NCI-H128 (cell line): ENCODE measurements around the gene SUDS3.

ENCODE experiments used
- DNase-seq: peaks from one replicate; lab custom pipeline; 2025; ENCODE audit not compliant: unreplicated experiment; lab: John Stamatoyannopoulos, UW

The SUDS3 gene

DNA sequence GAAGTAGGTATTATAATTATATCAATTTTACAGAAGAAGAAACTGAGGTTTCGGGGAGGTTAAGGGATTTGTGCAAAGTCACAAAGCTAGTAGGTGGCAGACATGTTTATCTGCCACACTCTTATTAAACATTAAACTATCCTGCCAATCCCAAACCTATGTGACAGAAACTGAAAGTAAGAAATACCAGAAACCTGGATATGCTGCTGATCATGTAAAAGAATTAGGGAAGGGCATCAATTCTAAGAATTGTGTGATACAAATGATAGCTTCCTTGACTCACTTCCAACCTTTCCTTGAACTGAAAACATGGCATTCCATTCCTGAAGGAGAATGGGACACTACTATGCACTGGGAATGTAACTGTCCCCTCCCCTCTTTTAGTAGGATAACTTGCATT lies 20.5 kb upstream of the SUDS3 start:
- DNase-seq, result no peak

GRCh38 chr12:118356809-118357256 lies 19.5 kb upstream of the SUDS3 start:
- DNase-seq, result no peak

GRCh38 chr12:118357257-118358007 lies 18.9 kb upstream of the SUDS3 start:
- DNase-seq, result no peak

DNA sequence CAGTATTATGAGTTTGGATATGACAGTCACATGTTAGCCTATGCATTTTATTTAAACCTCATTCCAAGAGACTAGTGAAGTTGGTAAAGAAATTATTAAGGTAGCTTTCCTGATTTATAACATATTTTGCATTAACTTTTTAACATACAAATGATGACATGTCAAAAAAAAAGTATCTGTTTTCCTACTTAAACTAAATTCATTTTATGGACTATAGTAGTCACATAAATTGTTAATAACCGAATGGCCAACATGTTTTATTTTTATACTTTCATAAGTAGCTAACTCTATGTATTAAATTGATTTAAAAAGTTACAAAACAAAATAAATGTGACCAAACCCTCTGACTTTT lies 18.4 kb upstream of the SUDS3 start:
- DNase-seq, result no peak

DNA sequence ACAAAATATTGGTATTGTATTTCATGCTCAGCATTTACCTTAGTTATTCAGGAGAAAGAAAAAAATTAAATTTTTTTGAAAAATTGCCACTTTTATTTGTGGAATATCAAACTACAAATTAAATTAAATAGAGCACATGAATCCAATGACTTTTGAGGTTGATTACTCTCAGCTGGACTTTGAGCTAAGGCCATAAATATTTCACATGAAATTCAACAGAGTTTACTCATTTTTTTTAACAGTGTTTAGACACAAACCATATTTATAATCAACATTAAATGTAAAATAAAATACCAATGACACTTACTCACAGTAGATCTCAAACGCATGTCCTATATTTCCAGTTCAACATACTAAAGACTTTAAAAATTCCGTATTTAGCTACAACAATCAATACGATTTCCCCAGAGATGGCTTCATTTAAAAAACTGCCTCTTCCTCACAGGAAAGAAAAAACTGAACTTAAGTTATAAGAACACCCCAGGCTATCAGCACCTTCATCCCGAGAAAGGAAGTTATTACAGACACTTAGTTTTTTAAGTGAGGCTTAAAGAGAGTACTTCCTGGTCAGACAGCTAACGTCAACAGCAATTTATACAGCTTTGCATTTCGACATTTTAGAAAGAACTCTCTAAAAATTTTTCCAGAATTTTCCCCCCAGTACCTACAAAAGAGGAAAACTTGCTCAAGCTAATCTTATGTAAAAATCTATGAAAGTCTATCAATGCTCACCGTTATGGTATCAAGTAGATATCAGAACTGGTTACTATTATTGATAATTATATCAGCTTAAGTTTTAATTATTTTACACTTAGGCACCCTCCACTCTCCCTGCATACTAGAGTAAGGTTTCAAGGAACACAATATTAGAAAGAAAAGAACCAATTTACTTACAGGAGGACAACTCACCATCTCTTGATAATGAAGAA lies 17.5 kb upstream of the SUDS3 start:
- no peak for DNase-seq

DNA sequence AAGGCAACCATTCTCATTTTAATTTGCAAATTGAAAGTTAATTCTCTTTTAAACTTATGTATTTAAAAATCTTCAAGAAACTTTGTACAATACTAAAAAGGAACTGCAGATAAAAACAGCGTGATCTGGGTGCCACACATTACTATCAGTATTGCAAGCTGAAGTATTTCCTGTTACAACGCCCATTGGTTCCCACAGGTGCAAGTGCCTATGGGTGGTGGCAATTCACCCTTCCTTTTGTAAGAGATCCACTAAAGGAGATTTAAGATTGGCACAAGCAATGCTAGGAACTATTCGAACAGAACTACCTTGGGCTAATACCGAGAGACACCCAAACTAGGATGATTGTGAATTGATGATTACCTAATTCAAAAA lies 16.8 kb upstream of the SUDS3 start:
- no peak for DNase-seq

DNA sequence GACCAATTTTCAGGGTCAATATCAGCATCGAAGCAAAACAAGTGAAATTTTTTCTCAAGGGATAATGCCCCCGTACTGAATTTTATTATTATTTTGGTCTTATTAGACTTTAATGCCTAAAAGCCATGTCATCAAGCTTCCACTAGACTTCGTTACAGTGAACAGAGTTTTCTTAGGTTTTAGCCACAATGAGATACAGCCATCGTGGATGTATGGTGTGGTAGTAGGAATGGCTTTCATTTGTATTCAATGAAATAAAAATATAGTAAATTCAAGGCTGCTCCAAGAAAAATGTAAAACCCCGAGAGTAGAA lies 15.3 kb upstream of the SUDS3 start:
- no peak for DNase-seq

DNA sequence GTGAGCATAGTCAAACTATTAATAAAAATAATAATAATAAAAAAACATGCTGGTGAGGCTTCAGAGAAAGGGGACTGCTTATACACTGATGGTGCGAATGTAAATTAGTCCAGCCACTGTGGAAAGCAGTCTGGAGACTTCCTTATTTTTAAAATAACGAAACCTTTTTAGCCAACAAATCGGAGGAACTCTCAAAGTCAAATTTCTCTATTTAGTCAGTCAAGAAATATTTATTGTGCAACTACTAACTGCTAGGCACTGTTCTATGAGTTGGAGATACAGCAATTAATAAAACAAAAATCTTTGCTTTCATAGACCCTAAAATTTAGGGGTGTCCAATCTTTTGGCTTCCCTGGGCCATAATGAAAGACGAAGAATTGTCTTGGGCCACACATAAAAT lies 14.5 kb upstream of the SUDS3 start:
- no peak for DNase-seq

DNA sequence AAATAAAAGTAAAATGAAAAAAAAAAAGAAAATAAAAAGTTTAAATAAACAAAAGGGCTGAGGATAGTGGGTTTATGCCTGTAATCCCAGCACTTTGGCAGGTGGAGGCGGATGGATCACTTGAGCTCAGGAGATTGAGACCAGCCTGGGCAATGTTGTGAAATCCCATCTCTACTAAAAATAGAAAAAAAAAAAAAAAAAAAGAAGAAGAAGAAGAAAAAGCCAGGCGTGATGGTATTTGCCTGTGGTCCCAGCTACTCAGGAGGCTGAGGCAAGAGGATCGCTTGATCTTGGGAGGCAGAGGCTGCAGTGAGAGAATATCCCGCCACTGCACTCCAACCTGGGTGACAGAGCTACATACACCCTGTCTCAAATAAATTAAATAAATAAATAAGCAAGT lies 7.5 kb upstream of the SUDS3 start:
- no peak for DNase-seq

DNA sequence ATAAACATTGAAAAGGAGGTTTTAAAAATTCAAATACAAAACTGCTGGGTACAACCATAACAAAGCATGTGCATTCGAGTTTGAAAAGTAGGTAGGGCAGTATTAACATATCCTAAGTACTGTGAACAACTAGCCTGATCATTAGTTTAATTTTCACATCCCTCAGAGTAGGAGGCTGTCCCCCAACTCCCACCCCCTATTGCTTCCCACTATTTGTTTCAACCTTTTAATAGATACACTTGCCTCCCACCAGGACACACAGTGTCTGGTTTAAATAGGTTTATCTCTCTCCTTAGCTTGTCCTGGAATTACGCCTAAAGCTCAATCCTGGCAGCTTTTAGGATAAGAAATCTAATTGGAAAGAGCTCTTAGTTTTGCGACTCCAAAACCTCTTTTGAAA lies 5.8 kb upstream of the SUDS3 start:
- DNase-seq, result no peak

DNA sequence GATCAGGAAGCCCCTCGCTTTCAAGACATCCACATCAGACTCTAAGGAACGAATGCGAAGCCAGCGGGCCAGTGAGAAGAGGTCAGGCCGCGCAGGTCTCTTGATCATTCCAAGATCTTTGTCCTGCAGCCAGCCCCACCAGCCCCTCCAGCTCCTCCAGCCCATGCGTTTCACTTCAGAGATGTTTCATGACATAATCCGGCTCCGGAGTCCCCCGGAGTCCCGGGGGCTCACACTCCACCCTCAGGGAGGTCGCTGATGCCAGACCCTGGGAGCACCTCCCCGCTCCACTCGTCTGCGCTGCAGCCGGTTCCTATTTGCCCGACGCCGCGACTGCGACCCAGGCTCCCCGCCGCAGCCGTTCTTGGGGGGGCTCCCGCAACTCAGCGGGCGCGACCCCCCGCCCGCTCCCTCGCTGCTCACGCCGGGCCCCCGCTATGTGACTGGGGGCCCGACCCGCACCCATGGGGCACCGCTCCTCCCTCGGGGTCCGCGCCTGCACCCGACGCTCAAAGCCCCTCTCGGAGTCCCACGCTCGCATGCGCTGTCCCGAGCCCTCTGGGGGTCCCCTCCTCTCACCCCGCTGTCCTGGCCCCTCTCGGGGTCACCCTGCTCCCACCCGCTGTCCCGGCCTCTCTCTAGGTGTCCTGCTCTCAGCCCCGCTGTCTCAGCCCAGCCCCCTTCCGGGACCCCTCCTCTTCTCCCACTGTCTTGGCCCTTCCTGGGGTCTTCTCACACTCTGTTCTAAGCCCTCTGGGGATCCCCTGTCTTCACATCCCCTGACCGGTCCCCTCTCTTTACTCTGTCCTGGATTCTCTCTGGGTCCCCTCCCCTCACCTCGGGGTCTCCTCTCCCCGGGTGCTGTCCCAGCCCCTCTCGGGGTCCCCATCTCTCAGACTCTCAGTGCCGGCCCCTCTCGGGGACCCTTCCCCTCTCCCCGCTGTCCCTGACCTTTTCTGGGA lies 4.8 kb upstream of the SUDS3 start:
- no peak for DNase-seq

GRCh38 chr12:118372541-118373495 lies 3.5 kb upstream of the SUDS3 start, which contains the start of gene TAOK3:
TSS of gene TAOK3 (minus strand) at chr12:118372907. CDS start at chr12:118255567, 117,340 bp downstream.
- DNase-seq, result peak; percentile 92

- no peak for DNase-seq
Measured at GRCh38 chr12:118373616-118374015, 2.7 kb upstream of the SUDS3 start.

DNA sequence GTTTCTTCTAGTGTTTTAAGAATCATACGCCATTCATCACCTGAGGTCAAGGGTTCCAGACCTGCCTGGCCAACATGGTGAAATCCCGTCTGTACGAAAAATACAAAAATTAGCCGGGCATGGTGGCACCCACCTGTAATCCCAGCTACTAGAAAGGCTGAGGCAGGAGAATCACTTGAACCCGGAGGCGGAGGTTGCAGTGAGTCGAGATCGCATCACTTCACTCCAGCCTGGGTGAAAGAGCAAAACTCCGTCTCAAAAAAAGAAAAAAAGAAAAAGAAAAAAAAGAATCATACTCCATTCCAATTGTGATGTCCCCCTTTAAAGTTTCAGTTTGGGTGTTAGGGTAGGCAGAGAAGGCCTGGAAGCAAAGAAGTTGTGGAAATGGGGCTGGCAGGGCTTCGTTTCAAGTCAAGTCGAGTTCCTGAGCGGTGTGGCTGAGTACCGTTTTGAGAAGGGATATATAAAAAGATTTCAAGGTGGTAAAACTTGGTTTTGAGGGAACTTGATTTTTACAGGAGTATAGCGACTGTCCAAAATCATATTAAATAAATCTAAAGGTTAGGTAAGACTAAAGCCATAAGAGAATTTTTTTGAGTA lies 2.1 kb upstream of the SUDS3 start:
- DNase-seq, result no peak

GRCh38 chr12:118374909-118375308 lies 1.4 kb upstream of the SUDS3 start:
- no peak for DNase-seq

DNA sequence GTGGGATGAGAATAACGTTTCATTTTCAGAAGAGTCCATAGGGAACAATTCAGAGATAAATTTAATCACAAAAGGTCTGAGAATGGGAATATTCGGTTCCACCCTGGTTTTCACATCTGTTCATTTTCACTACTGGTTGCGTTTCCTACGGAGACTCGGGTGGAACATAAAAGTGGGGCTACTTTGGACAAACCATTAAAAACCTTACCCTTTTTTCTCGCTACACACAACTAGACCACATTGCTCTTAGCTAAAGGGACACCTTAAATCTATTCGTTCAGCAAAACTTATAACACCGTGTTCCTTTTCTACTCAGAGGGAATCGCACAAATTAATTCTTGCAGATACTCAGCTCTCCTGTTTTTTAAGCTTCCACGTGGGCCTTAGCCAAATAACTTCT lies 1.0 kb upstream of the SUDS3 start:
- DNase-seq, result no peak

DNA sequence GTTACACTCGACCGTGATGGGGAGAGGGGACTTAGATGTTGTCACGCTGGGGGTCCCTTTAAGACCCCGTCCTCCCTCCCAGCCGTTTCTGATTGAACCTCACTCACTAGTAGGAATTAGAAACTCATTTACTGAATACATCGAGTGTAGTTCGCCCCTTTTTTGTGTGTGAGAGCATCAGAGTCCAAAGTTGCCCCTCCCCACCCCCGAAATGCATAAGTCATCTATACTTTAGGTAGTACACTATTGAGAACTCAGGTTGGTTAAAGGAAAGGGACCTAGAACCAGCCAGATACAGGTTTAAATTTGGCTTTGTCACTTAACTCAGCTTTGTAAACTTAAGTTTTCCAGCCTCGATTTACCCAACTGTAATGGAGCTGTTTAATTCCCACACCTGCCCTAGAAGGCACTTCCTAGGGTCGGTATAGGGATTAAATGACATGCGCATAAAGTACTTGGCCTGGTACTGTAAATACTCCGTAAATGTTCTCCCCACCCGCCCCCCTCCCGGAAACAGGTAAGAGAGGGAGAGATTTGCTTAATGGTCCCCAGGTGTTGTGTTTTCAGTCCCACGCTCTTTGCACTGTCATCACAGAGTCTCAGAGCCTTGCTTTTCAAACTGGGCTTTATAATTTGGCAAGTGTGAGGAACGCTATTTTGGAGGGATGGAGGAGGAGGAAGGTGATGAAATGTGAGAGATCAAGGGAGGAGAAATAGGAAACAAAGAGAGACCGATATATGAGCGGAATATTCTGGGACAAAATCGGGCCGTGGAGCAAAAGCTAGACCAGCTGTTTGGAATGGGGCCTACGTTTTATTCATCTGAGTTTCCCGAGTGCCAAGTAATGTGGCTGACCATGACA lies 897 bp downstream of the SUDS3 start:
- DNase-seq, result no peak

- peak; percentile 60 for DNase-seq
Measured at GRCh38 chr12:118377884-118378470, 1.6 kb downstream of the SUDS3 start.
